Activated naive CD4-positive, alpha-beta T cell (primary cell): ENCODE measurements around the gene GPRASP3.

ENCODE experiments used
- DNase-seq, 4 experiments: peaks; one replicate each; lab custom pipeline; 2025; lab: John Stamatoyannopoulos, UW

GPRASP3 gene

DNA sequence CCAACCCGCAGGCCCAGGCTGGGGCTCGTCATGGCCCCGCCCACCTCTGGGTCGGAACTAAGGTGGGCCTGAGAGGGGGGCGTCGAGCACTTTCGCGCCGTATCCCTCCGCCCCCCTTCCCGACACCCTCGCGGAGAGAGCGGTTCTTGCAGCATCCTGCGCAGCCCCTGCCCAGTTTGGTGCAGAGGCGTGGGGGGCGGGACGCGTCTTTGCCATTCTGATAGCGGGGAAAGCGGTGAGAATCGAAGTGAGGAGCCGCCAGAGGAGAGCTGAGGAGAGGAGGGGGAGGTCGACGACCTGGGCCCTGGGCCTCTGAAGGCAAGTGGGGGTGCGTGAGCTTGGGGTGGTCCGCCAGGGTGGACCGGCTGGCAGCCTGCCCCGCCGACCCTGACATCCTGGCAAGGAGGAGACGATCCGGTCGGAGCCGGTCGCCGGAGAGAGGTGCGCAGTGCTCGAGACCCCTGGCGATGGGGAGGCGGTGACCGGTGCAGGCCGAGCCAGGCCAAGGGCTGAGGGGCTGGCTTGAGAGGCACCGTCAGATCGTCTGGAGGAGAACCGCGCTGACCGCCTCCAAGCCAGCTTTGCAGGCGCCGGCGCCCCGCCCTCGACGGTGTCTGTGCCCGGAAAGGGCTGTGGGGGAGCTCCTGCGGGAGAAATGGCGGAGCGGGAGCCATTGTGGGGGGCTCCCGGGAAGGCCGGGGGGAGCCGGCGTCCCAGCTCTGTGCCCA, 25.5 kb downstream of the GPRASP3 start:
- DNase-seq = peak in 2 of 4 experiments; percentile 2 to 12

GRCh38 chrX:102765217-102765616, 44.7 kb downstream of the GPRASP3 start:
- no peak for DNase-seq

- DNase-seq = no peak
Observed at GRCh38 chrX:102765809-102766208, 45.3 kb downstream of the GPRASP3 start.

DNA sequence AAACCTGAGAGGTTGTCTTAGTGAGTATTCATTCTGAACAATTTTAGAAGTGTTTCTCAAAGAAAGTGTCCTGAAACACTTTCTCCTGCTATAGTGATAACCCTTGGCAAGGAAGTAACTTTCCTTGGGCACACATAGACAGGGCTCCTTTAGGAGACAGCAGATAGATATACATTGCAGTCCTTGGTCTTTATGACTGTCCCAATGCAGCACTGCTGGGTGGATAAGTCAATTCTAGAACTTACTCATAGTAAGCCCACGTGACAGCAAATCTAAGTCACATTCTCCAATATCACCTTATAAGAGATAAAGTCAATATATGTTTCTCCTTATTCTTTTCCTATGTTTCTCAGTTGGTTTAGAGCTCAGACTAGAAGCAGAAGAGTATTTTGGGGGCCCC, 46.7 kb downstream of the GPRASP3 start:
- no peak for DNase-seq

DNA sequence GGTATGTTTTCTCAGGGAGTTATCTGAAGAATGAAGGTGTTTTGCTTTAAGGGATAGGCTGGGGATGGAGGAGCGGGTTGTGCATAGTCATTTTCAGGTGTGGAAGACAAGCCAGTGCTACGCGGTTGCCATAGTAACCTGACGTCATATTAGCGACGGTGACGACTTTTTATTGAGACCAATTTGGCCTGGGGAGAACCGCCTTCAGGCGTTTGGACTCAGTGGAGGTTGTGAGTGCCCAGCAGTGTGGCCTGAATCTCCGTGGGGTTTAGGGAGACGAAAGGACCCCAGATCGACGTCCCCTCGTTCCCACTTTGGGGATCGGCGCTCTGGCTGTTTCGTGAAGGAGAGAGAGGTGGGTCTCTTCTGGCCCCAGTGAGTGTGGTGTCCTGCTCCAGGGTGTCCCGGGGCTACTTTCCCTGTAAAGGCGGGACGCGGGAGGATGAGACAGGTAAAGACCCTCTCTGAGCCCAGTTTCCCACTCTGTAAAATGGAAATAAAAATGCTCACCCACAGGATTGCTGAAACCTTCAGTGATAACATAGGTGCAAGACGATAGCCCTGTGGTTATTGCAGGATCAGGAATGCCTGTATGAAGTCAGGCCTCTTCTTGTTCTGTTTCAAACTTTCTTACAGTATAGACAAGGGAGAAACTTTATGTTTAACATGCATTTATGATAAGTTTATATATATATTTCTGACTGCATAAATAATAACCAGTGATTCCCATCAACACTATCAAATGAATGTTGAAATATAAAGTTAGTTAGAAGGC, 48.6 kb downstream of the GPRASP3 start:
- DNase-seq = peak; percentile 24 to 45 (median 25)
